ACC112 (cell line): ENCODE results near the gene ARL4C.

Experiments used
- H2AFZ ChIP-seq: fragments of 200-600 bp; sonication (generic); one replicate; pipeline ENCODE4 v1.6.0; 2017; ENCODE audit warnings: antibody characterized with exemption, low read length; ENCODE audit not compliant: unreplicated experiment
- H3K27ac ChIP-seq: fragments of 200-600 bp; sonication (generic); 2 replicates; pipeline ENCODE4 v1.5.1; 2014; ENCODE audit warnings: low read depth, mild to moderate bottlenecking, antibody characterized with exemption, low read length, moderate library complexity
- H3K27me3 ChIP-seq: fragments of 200-600 bp; sonication (generic); 2 replicates; pipeline ENCODE4 v1.6.1; 2014; ENCODE audit warnings: mild to moderate bottlenecking, antibody characterized with exemption, low read length, moderate library complexity, mixed read lengths; ENCODE audit not compliant: insufficient read depth
- H3K36me3 ChIP-seq: fragments of 200-600 bp; sonication (generic); 2 replicates; pipeline ENCODE4 v1.6.1; 2016; ENCODE audit warnings: mild to moderate bottlenecking, antibody characterized with exemption, low read length, moderate library complexity, mixed read lengths; ENCODE audit not compliant: insufficient read depth
- H3K4me1 ChIP-seq: fragments of 200-600 bp; sonication (generic); one replicate; pipeline ENCODE4 v1.6.1; 2016; ENCODE audit warnings: low read length, mixed read lengths; ENCODE audit not compliant: insufficient read depth, unreplicated experiment, control insufficient read depth
- H3K4me3 ChIP-seq: fragments of 200-600 bp; sonication (generic); 2 replicates; pipeline ENCODE4 v1.5.1; 2014; ENCODE audit warnings: mild to moderate bottlenecking, low read depth, low read length
- H3K79me2 ChIP-seq: fragments of 200-600 bp; sonication (generic); one replicate; pipeline ENCODE4 v1.6.0; 2016; ENCODE audit warnings: low read length; ENCODE audit not compliant: control insufficient read depth, unreplicated experiment, insufficient read depth

The ARL4C gene

GRCh38 chr2:234497594-234498235 is 834 bp upstream of the ARL4C start:
- Histone ChIP-seq H3K4me3 (peak overlapping the region; percentile 73), H3K27ac (no peak overlapping the region), H2AFZ (no peak overlapping the region), H3K36me3 (no peaks in the 10 kb centered on the region), H3K79me2 (no peaks in the 10 kb centered on the region), H3K4me1 (peaks cover 12% of the 10 kb centered on the region), H3K27me3 (peaks cover 21% of the 10 kb centered on the region)

GRCh38 chr2:234496055-234496834 is 636 bp downstream of the ARL4C start:
- H3K4me3 ChIP-seq, result peak overlapping the region; percentile 75
- H3K4me1 ChIP-seq, result peaks cover 4% of the 10 kb centered on the region
- no peaks in the 10 kb centered on the region for H3K36me3 ChIP-seq
- H3K27ac ChIP-seq, result no peak overlapping the region
- peak overlapping the region; percentile 10 for H2AFZ ChIP-seq
- no peaks in the 10 kb centered on the region for H3K79me2 ChIP-seq
- H3K27me3 ChIP-seq, result peaks cover 32% of the 10 kb centered on the region

DNA sequence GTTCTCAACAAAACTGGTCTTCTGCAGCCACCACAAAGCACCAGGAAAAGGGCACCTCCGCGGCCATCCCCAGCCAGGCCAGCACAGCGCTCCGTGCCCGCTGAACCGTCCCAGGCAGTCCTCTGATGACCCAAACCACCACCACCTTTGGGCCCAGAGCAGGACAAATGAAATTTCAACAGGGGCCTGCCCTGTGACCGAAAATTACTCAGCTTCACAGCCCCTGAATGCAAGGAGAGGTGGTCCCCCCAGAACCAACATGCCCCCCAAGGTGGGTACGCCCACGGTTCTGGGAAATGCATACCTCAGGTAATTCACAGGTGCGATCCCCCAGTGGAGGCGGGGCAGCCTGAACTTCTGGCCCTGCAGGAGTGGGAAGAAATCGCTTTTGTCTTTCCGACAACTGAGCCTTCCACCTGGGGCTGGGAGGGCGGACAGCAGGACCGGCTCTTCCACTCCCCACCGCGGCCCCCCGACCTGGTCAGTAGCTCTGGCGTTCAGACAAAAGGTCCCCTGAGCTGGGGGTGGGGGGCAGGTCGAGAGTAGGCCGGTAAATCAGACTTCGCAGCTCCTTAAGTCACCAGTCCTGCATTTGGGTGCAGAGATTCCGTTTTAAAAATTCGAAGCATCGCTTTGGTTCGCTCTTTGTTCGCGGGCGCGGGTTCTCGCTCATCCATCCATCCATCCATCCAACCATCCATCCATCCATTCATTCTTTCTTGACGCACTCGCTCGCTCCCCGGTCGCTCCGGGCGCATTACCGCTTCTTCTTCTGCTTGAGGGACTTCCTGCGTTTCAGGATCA is 1.4 kb downstream of the ARL4C start:
- Histone ChIP-seq H3K36me3 (no peaks in the 10 kb centered on the region), H3K79me2 (no peaks in the 10 kb centered on the region), H3K27me3 (peaks cover 40% of the 10 kb centered on the region), H3K4me1 (peaks cover 4% of the 10 kb centered on the region), H2AFZ (peak overlapping the region; percentile 10), H3K4me3 (peak overlapping the region; percentile 75), H3K27ac (no peak overlapping the region)

GRCh38 chr2:234494361-234495250 is 2.3 kb downstream of the ARL4C start:
- peaks cover 4% of the 10 kb centered on the region for H3K4me1 ChIP-seq
- H3K36me3 ChIP-seq, result no peaks in the 10 kb centered on the region
- no peak overlapping the region for H3K27ac ChIP-seq
- H3K79me2 ChIP-seq, result no peaks in the 10 kb centered on the region
- H2AFZ ChIP-seq, result no peak overlapping the region
- peak overlapping the region; percentile 75; the same call in 1 of the 2 replicates for H3K4me3 ChIP-seq
- peaks cover 47% of the 10 kb centered on the region for H3K27me3 ChIP-seq

GRCh38 chr2:234493796-234494195 is 3.1 kb downstream of the ARL4C start:
- Histone ChIP-seq H3K4me3 (no peak overlapping the region), H3K79me2 (no peaks in the 10 kb centered on the region), H3K27ac (no peak overlapping the region), H3K36me3 (no peaks in the 10 kb centered on the region), H3K27me3 (peaks cover 48% of the 10 kb centered on the region), H2AFZ (no peak overlapping the region), H3K4me1 (peaks cover 4% of the 10 kb centered on the region)

DNA sequence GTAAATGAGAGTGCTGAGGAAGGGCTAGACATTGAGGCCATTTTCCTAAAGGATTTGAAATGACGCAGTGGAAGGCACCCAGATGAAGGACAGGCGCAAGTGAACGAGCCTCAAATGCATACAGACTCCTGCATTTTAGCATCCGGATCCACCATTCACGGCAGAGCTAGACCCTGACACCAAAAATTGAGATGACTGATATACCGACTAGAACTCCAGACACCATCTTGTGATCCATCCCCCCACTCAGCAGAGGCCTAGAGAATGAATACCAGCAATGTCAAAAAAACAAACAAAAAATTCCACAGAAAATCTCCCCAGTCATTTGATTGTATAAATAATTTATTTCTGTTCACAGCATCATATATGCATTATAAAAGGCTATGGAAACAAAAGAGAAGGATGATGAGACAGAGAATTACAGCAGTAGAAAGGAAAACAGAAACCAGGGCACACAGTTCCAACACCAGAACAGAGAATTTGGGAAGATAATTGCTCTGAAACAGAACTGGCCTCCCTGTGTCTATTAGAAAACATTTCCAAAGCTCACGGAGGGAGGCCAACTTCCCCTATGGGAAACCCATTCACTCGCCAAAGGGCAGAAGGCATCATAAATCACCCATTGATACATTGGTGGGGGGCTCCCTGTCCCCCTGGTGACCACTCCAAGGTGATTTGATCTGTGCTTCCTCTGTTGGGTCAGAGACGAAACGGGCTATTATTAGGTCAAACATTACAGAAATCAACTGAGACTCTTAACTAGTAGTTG is 4.0 kb downstream of the ARL4C start:
- Histone ChIP-seq H3K79me2 (no peaks in the 10 kb centered on the region), H3K27ac (no peak overlapping the region), H3K36me3 (no peaks in the 10 kb centered on the region), H2AFZ (no peak overlapping the region), H3K4me3 (no peak overlapping the region), H3K4me1 (peaks cover 4% of the 10 kb centered on the region), H3K27me3 (peaks cover 57% of the 10 kb centered on the region)

- H3K27ac ChIP-seq, result no peak overlapping the region
- H3K79me2 ChIP-seq, result no peaks in the 10 kb centered on the region
- no peak overlapping the region for H3K4me3 ChIP-seq
- H3K36me3 ChIP-seq, result no peaks in the 10 kb centered on the region
- H3K4me1 ChIP-seq, result peaks cover 4% of the 10 kb centered on the region
- no peak overlapping the region for H2AFZ ChIP-seq
- peaks cover 66% of the 10 kb centered on the region for H3K27me3 ChIP-seq
Measured at GRCh38 chr2:234491897-234492296, 5.0 kb downstream of the ARL4C start.

DNA sequence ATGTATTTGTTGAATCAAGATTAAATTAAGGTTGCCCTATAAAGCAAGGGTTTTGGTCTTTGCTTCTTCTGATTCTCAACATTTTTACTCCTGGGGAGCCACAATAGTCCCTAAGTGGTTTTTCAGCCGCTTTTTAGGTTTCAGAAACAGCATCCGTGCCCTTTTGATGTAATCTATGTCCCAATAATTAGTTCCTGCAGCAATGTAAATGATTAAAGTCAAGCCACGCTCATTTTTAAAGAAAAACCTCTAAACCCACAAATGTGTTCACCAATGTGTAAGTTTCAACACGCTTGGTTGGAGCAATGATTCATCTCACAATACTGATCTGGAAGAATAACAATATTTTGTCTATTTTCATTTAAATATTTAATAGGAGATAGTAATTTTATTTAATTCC is 5.6 kb downstream of the ARL4C start:
- Histone ChIP-seq H3K27ac (no peak overlapping the region), H3K4me3 (no peak overlapping the region), H3K4me1 (peaks cover 4% of the 10 kb centered on the region), H3K79me2 (no peaks in the 10 kb centered on the region), H2AFZ (no peak overlapping the region), H3K27me3 (peaks cover 73% of the 10 kb centered on the region), H3K36me3 (no peaks in the 10 kb centered on the region)

GRCh38 chr2:234490271-234491091 is 6.4 kb downstream of the ARL4C start:
- no peaks in the 10 kb centered on the region for H3K79me2 ChIP-seq
- no peaks in the 10 kb centered on the region for H3K36me3 ChIP-seq
- no peak overlapping the region for H2AFZ ChIP-seq
- H3K27ac ChIP-seq, result no peak overlapping the region
- no peak overlapping the region for H3K4me3 ChIP-seq
- peaks cover 4% of the 10 kb centered on the region for H3K4me1 ChIP-seq
- H3K27me3 ChIP-seq, result peaks cover 72% of the 10 kb centered on the region
